ENCODE measurements around the gene ST6GALNAC4. TPM values are rescaled to one million over a fixed set of nuclear protein-coding genes. Genes with fewer than 3 reads are reported as not detected.
A peak's percentile ranks its signal among the peaks of the same experiment; 100 is the strongest.

The ST6GALNAC4 gene
- total and polyA plus RNA-seq, 10 of the 15 experiments (the other 5 are each of a cell fraction or from before 2014, with no cell fraction given), result 4.2 to 63.2 (median 35.2) TPM

DNA sequence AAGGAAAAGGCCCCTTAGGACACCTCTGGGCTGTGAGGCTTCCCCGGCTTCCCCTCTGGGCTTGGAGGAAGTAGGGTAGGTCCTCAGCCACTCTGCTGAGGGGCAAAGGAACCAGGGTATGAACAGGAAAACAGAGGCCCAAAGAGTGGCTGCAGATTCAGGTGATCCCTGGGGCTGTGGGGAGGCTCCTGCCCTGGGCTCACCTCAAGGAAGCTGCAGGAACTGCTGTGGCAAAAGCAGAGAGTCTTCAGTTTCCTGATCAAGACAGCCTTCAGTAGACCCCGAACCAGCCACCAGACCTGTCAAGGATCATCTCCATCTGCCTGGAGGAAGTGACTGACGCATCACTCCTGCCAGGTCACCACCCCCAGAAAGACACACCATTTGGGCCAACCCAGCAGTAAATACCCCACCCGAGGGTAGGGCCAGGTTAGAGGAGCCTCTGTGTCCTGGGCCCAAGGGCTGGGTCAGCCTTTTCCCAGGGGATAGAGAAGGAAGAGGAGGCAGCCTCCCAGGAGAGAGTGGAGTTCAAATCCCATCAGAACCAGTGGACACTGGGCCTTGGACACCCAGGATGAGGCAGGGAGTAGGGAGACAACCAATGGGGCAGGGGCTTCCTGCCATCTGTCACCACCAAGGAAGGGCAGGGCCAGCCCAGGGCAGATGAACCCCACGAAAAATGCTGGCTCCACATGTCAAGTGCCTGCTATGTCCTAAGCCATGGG is 11.7 kb downstream of the ST6GALNAC4 start:
- SMC1A ChIA-PET (ENCODE audit: uncharacterized antibody, unreplicated experiment), result interaction anchor here (0.6 to 4.9 kb wide), 6 partner anchors 8 to 129 kb away, joined by 3 to 37 read pairs (median 4); partner anchors contain the start of gene ST6GALNAC4
- RAD21 ChIA-PET (ENCODE audit: unreplicated experiment), result interaction anchor here (0.6 to 10.1 kb wide), 6 partner anchors 11 to 170 kb away, joined by 3 to 92 read pairs (median 6); partner anchors contain the start of genes NAIF1, SH2D3C, ST6GALNAC4 and TOR2A
- 0% methylated on average over 5 of the region's 5 CpGs for WGBS (ENCODE audit: insufficient coverage, insufficient replicate concordance, low lambda C conversion rate, missing lambda C conversion rate)
- in situ Hi-C loops (cut with MboI), result no loop called here
- H2AFZ ChIP-seq (ENCODE audit: control insufficient read depth, low read depth, low read length), result no peak overlapping the region; the same call in 1 of the 2 replicates
- intact Hi-C loops (cut with micrococcal nuclease; ENCODE audit: unreplicated experiment), result no loop called here
- no peak for DNase-seq (ENCODE audit: low read depth, low spot score)
- H3K27ac ChIP-seq (ENCODE audit: control insufficient read depth, insufficient read depth), result peak overlapping the region; percentile 90
- H3K36me3 ChIP-seq (ENCODE audit: control insufficient read depth in 2 of 2, insufficient read depth in 2 of 2, low read length in 1 of 2), result peaks cover 3 to 13% of the 10 kb centered on the region in 2 experiments; a peak in 2 of 4 replicates
- peaks cover 2% of the 10 kb centered on the region for H3K79me2 ChIP-seq (ENCODE audit: control insufficient read depth, insufficient read depth, low read length)
- no peaks in the 10 kb centered on the region for H3K9me3 ChIP-seq (replicated peaks; ENCODE audit: control insufficient read depth, insufficient read depth, low read length)
- CTCF ChIA-PET, result interaction anchor here (1.3 to 2.1 kb wide), 10 partner anchors 8 to 119 kb away, joined by 3 to 18 read pairs (median 5); partner anchors contain the start of genes CDK9 and ST6GALNAC4
- POLR2A ChIA-PET, result interaction anchor here (0.5 to 11.0 kb wide), 6 partner anchors 10 to 777 kb away, joined by 3 to 166 read pairs (median 4); partner anchors contain the start of genes SH2D3C and ST6GALNAC4
- peak overlapping the region; percentile 17; the same call in 1 of the 2 replicates for H3K4me3 ChIP-seq
- H3K4me2 ChIP-seq (ENCODE audit: control insufficient read depth, insufficient read depth), result peak overlapping the region; percentile 75
- H3K9ac ChIP-seq (ENCODE audit: control insufficient read depth, insufficient read depth, low read length), result peak overlapping the region; percentile 57
- H3K4me1 ChIP-seq (ENCODE audit: control insufficient read depth, insufficient read depth, low read length), result peaks cover 60% of the 10 kb centered on the region
- peak; percentile 31 for FAIRE-seq
- peak; percentile 31 for ATAC-seq
- no peaks in the 10 kb centered on the region for H3K27me3 ChIP-seq (replicated peaks in 1 of 2; ENCODE audit: control insufficient read depth in 2 of 2, insufficient read depth in 2 of 2, low read length in 1 of 2)
- no peaks in the 10 kb centered on the region for H4K20me1 ChIP-seq (ENCODE audit: control insufficient read depth, insufficient read depth)
- BruUV-seq (replicated peaks), result no TSS peak
- TF ChIP-seq KAT2A (conservative IDR thresholded peaks at IDR 0.05; ENCODE audit: control insufficient read depth, low read depth, low read length) (no peak), POLR2A (IDR thresholded peaks at IDR 0.05; ENCODE audit: low read depth, low read length) (peak; percentile 63), TCF3 (IDR thresholded peaks at IDR 0.05; ENCODE audit: borderline replicate concordance, insufficient read depth, low read depth, low read length) (peak; percentile 24; the same call in 1 of the 2 replicates), PRDM15 (CRISPR knock-in tag; IDR thresholded peaks at IDR 0.05) (no peak), PBX3 (IDR thresholded peaks at IDR 0.05; ENCODE audit: insufficient replicate concordance, low read depth, low read length) (peak; percentile 75), BCL11A (IDR thresholded peaks at IDR 0.05; ENCODE audit: low read depth, low read length) (no peak), TCF12 (IDR thresholded peaks at IDR 0.05; ENCODE audit: low read depth, low read length) (0 out of 2 replicates have a peak, but pooled peaks have one; percentile 27), POLR2AphosphoS5 (IDR thresholded peaks at IDR 0.05; ENCODE audit: low read length) (no peak), PML (IDR thresholded peaks at IDR 0.05; ENCODE audit: low read length) (peak; percentile 72; the same call in 1 of the 2 replicates), YBX1 (IDR thresholded peaks at IDR 0.05) (no peak), ZBTB4 (CRISPR knock-in tag; IDR thresholded peaks at IDR 0.05) (0 out of 2 replicates have a peak, but pooled peaks have one; percentile 40), CREB1 (IDR thresholded peaks at IDR 0.05; ENCODE audit: low read depth) (0 out of 2 replicates have a peak, but pooled peaks have one; percentile 28), DPF2 (IDR thresholded peaks at IDR 0.05) (0 out of 2 replicates have a peak, but pooled peaks have one; percentile 6)
- TF ChIP-seq, protein P1, sequence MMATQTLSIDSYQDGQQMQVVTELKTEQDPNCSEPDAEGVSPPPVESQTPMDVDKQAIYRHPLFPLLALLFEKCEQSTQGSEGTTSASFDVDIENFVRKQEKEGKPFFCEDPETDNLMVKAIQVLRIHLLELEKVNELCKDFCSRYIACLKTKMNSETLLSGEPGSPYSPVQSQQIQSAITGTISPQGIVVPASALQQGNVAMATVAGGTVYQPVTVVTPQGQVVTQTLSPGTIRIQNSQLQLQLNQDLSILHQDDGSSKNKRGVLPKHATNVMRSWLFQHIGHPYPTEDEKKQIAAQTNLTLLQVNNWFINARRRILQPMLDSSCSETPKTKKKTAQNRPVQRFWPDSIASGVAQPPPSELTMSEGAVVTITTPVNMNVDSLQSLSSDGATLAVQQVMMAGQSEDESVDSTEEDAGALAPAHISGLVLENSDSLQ (IDR thresholded peaks at IDR 0.05), result peak; percentile 82
